WI38 (cell line): ENCODE measurements around the gene TWIST2.

Source experiments
- H3K4me3 ChIP-seq: 2 replicates; pipeline ENCODE4 v1.5.1; 2011; ENCODE audit warnings: low read depth, mild to moderate bottlenecking, control low read depth, low read length
- CTCF ChIP-seq: IDR thresholded peaks from 2 replicates; pipeline ENCODE4 v1.5.1; 2012; ENCODE audit warnings: low read depth, mild to moderate bottlenecking, control low read depth, low read length

Gene TWIST2

GRCh38 chr2:238894950-238895298 is 47.0 kb downstream of the TWIST2 start:
- no peak overlapping the region for H3K4me3 ChIP-seq
- no peak for TF ChIP-seq CTCF

- no peak overlapping the region for H3K4me3 ChIP-seq
Observed at GRCh38 chr2:238895361-238895882, 47.5 kb downstream of the TWIST2 start.

GRCh38 chr2:238895891-238896600 is 48.2 kb downstream of the TWIST2 start:
- TF ChIP-seq CTCF = no peak
- H3K4me3 ChIP-seq = no peak overlapping the region

More at GRCh38 chr2:238895361-238895882, 47.5 kb downstream of the TWIST2 start:
- no peak for TF ChIP-seq CTCF

GRCh38 chr2:238896641-238897040 is 48.8 kb downstream of the TWIST2 start:
- no peak overlapping the region for H3K4me3 ChIP-seq
- TF ChIP-seq CTCF = no peak

GRCh38 chr2:238897122-238897880 is 49.4 kb downstream of the TWIST2 start:
- no peak overlapping the region for H3K4me3 ChIP-seq
- no peak for TF ChIP-seq CTCF

GRCh38 chr2:238897911-238898311 is 50.0 kb downstream of the TWIST2 start:
- no peak overlapping the region for H3K4me3 ChIP-seq
- no peak for TF ChIP-seq CTCF
